Effector CD8-positive, alpha-beta T cell (primary cell): ENCODE results near the gene MAGI2.

Experiments used
- DNase-seq: peaks from one replicate; lab custom pipeline; 2025; lab: John Stamatoyannopoulos, UW

MAGI2 gene

GRCh38 chr7:78175330-78176100 is 1278.0 kb downstream of the MAGI2 start:
- no peak for DNase-seq

GRCh38 chr7:78173666-78174065 is 1279.8 kb downstream of the MAGI2 start:
- DNase-seq, result no peak

DNA sequence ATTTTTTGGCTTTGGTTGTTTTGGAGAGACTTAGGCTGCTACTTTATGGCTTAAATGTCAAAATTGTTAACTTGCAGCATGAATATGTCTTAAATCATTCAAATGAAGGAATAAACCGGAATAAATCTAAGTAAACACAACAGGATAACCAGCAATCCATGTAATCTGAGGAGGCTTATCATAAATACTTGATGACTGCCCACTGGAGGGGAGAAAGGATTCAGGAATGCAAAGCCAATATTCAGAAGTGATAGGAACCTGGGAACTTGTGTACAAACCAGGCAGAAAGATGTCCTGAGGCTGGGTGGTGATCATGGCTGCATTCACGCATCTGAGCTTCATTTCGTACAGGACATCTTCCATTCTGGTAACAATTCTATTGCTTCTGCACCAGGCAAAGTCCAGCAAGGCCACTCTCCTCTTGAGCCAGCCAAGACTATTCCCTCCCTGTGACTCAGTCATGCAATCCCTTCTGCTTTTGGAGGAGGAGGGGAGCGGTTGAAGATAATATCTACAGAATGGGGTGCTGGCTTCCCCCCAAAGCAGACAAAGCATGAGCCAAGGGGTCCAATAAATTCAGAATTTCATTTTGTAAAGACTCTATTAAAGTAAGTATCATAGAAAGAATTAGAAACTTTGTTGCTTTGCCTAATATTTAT is 1280.4 kb downstream of the MAGI2 start:
- DNase-seq, result no peak

- DNase-seq, result no peak
Measured at GRCh38 chr7:78172267-78172757, 1281.2 kb downstream of the MAGI2 start.

DNA sequence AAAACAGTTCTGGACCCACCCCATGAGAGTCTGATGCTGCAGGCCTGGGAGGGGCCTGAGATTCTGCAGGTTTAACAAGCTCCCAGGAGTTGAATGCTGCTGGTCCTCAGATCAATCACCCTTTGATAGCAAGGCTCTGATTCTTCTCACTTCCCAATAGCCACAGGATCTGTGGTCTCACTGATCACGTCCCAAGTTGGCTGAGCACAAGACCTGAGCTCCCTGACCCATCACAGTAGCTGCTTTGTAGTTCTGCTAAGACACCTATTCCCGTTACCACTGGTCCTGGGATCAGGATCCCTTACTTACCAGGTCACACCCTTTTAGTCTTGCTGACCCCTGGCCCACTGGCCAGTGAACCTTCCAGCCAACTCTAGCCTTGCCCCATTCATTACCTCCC is 1282.1 kb downstream of the MAGI2 start:
- no peak for DNase-seq

- DNase-seq, result no peak
Measured at GRCh38 chr7:78170815-78171214, 1282.7 kb downstream of the MAGI2 start.

DNA sequence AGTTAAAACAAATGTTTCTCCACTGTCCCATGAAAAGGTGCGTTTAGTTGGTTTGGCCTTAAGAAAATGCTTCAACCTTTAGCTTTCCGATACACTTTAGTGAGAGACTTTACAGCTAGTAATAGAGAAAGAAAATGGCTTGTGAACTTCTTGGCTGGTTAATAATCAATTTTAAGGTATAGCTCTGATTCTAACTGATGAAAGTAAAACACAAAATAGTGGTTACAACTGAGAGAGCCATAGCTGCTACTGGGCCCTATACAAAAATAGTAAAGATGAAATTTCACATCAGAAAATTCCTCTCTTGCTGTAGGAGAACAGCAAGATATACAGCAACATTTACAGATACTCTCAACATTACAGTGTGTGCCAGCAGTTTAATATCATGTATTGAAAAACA is 1283.5 kb downstream of the MAGI2 start:
- DNase-seq, result no peak

DNA sequence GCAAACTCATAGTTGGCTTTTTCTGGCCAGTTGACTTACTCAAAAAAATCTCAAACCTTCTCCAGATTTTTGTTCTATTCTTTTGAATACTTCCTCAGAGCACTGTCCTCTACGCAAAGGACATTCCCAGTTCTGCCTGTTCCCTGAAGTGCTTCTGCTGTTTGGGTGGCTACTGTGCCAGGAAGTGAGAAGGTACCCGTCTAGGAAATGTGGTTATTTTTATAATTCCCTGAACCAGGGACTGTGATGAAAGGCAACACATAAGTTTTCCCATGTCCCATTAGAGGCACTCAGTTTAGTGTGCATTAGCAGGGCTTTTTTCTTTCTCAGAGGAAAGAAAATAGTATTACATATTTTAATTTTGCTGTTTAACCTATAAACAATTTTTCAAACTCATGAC is 1284.6 kb downstream of the MAGI2 start:
- DNase-seq, result no peak

GRCh38 chr7:78167860-78168259 is 1285.6 kb downstream of the MAGI2 start:
- DNase-seq, result no peak

DNA sequence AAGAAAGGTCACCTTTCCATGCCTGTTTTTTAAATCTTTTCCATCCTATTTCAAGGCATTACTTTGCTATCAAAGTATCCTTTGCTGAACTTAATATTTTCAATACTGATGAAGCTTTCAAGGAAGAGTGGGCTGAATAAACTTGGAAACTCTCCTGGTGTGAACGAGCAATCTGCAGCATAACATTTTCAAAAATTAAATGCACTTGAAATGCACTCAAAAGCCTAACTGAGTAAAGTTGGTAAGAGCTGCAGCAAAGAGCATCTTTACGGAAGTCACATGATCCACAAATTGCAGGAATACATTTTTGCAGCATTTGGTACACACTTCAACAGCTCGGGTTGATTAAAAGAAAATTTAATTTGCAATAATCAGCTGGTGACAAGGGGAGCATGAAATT is 1287.6 kb downstream of the MAGI2 start:
- no peak for DNase-seq

DNA sequence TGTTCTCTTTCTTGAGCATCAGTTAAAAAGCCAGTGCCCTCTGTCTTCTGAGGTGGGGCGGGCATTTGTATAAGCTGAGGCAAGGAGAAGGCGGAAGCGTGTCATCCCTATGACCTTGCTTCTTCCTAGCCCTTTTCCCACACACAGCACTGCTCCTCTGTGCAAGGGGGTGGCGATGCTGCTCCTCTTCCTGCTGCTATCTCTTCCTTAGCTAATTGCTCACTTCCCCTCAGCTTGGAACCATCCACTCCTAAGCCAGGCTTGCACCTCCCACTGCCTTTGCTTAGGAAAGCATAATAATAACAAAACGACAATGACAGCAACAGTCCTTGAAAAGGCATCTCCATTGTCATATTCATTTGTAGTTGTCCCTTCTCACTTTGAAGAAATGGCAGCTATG is 1288.0 kb downstream of the MAGI2 start:
- DNase-seq, result no peak

- no peak for DNase-seq
Measured at GRCh38 chr7:78164459-78164858, 1289.0 kb downstream of the MAGI2 start.

DNA sequence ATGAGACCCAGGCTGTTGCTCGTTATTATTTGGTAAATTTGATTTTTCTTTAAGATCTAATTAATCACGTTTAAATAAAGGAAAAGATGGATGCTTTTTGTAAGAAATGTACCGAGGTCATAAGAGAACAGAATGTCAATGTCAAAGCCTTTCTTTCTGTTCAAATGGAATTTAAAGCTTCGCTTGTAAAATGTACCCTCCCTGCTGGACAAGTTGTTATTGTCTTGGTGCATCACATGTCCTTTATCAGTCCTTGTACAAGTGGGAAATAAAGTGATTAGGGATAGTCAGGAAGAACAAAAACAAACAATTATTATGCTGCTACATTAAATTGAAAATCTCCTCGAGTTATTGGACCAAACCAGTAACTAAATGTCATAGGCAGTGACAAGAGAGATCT is 1291.7 kb downstream of the MAGI2 start:
- DNase-seq, result no peak

DNA sequence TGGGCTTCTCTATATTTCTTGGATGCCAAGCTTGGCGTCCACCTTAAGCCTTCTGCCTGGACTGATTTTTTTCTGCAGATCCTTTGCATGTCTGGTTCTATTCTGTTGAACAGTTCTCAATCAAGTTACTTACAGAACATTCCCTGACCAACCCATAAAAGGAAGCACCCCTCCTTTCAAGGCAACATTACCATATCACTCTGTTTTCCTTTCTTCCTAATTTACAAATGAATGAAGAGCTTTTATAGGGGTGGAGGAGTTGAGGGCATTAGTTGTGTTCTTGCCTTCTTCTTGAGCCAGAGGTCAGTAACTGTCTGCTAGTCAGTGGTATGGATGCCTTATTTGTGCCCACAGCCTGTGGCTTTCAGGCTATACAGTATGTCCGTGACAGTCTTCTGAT is 1293.9 kb downstream of the MAGI2 start:
- DNase-seq, result no peak

DNA sequence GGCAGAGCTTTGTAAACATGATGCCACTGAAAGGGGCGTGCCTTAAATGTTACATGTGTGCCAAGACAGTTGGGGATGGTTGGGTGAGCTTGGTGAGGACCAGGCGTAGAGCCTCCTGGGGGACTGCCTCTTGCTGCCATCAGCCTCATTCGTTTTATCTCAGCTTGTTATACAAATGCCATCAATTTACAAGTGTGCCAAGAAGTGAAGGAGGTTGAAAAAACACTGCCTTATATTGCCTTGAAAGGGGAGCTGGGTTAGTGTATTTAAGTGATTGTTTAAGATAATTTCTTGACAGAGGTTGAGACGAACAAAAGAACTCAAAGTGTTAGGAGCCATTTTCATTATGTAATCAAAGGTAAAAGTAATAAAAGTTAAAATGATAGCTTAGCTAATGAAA is 1300.2 kb downstream of the MAGI2 start:
- DNase-seq, result no peak

DNA sequence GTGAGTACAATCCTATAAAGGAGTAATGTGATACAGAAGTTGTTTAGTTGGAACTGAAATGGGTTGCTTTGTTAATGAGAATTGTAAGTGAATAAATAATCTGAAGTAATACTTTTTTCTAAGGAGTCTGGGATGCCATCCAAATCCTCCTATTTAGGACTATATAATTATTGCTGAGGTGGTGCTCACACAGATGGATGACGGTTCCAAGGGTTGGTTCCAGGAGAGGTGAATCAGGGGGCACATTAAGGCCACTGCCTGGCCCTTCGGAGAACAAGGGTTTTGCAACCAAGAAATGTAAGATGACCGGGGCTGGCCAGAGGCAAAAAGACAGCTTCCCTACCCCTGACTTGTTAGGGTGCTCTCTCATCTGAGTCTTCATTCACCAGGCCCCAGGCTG is 1302.2 kb downstream of the MAGI2 start:
- no peak for DNase-seq

DNA sequence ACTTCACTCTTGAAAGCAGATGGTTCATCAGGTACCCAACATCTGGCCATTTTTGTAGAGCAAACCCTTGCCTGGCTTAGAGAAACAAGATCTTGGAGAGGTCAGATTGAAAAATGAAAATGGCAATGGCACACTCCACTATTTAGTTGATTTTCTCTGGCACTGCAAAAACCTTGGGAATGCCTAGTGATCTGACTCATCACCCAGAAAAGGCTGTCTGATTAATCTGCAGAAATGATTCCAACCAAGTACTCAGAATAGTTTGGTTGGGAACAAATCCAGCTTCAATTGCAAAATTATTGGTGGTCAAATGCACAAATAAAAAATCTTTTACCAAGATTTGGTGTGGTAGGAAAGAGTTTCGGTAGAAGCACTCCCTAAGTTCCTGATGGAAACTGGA is 1303.7 kb downstream of the MAGI2 start:
- DNase-seq, result no peak

DNA sequence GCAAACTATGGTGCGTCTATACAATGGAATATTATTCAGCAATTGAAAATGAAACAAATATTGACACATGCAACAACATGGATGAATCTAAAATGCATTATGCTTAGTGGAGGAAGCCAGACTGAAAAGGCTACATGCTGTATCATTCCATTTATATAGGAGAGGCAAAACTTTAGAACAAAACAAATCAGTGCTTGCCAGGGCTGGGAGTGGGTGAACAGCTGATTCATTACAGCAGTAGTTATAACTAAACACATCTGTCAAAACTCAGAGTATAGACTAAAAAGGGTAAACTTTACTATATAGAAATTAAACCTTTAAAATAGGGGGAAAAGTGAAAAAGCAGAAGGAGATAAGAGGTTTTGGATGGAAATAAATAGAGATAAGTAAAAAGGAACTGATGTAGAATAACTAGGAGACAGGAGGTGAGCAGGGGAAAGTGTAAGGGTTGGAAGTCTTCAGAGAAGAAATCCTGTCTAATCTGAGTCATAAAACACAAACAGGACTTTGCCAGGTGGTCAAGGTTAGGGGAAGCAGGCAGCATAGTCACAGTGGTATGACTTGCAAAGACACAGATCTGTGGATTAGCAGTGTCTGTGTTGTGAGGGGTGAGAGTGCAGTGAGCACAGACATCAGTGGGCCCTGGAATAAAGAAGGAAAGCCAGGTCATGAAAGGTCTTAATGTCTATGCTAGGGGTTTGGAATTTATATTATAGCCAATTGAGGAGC is 1305.1 kb downstream of the MAGI2 start:
- no peak for DNase-seq

GRCh38 chr7:78146546-78146945 is 1306.9 kb downstream of the MAGI2 start:
- no peak for DNase-seq

DNA sequence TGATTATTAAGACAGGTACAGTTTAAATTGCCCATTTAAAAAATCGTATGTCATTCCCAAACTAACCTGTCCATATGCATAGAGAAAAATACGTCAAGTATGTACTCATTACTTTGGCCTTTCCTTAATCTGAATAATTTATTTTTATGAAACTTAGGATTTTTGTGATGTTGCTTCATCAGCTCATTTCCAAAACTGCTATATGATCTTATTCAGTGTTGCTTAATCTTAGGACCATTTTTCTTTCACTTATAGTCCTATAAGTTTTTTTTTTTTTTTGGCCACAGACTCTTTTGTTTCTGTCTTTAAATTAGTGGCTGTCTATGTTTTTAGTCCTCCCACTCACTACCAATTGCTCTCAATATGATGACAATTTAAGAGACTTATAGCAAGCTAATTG is 1309.8 kb downstream of the MAGI2 start:
- no peak for DNase-seq

DNA sequence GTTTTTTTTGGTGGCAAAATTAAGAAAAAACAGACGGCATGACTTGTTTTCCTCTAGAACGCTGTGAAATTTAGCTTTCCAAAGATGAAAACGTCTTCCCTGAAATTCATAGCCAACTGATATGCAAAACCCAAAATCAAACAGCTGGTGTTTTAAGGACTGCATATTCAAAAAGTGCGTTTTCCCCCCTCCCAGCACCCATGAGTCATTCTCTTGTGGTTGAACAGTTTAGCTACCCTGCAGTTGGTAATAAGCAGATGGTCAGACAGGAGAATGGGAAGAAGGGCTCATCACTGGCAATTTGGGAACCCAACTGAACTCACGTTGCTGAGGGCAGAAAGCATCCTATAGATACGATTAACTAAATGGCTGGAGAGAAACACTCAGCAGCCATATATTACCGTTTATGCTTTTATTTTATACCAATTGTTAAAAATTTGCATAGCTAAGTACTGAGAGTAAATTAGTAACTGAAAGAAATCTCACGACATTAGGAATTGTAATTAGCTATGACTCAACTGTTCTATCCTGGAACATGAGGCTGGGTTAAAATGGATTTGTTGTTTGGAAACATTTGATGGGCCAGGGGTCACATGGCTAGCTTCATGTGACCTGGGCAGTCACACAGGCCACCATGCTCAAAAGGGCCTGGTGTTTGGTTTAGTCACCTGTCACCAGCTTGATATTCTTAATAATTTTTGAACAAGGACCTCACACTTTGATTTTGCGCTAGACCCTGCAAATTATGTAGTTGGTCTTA is 1311.8 kb downstream of the MAGI2 start:
- DNase-seq, result no peak

- DNase-seq, result no peak
Measured at GRCh38 chr7:78140109-78140508, 1313.4 kb downstream of the MAGI2 start.
